CD4-positive, alpha-beta T cell treated with Interleukin-12 subunit alpha and Interleukin-12 subunit beta, for 1 hour (primary cell): ENCODE data around the gene EID2.

Source experiments
- DNase-seq: peaks from one replicate; pipeline ENCODE4 v3.0.0-alpha.2; 2020

The EID2 gene

GRCh38 chr19:39500543-39500942 is 39.4 kb downstream of the EID2 start:
- no peak for DNase-seq

DNA sequence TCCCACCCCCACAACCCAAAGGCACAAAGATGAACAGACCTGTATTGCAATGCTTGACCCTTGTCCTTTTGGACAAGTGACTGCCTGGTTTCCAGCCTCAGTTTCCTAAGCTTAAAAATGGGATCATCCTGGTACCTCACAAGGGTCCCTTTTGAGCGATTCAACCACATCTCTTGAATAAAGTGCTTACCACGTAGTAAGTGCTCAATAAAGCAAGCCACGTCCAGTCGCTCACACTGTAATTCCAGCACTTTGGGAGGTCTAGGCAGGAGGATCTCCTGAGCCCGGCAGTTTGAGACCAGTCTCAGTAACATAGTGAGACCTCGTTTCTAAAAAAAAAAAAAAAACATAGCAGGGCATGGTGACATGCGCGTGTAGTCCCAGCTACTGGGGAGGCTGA is 40.0 kb downstream of the EID2 start:
- DNase-seq = no peak

GRCh38 chr19:39498798-39499642 is 40.9 kb downstream of the EID2 start, which contains the start of gene DLL3:
Gene DLL3, plus strand, starts transcription at chr19:39498947. Its CDS starts 28 bp downstream, at chr19:39498975.
- DNase-seq = no peak

GRCh38 chr19:39497996-39498797 is 41.8 kb downstream of the EID2 start:
- DNase-seq = no peak

GRCh38 chr19:39497701-39497995 is 42.3 kb downstream of the EID2 start:
- no peak for DNase-seq

GRCh38 chr19:39496063-39496462 is 43.9 kb downstream of the EID2 start:
- no peak for DNase-seq

DNA sequence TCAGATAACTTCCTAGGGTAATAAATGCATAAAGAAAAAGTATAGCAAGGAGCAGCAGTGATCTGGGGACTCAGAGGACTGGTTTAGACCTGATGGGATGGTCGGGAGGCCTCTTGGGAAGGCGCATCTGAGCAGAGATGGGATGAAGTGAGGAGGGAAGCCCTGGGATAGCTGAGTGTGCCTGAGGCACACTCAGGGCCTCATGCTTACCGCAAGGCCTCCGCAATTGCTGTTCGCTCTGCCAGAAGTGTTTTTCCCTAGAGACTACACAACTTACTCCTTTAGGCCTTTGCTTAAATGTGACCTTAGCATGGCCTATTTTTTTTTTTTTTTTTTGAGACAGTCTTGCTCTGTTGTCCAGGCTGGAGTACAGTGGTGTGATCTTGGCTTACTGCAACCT is 45.3 kb downstream of the EID2 start:
- DNase-seq = no peak

GRCh38 chr19:39492788-39493187 is 47.2 kb downstream of the EID2 start:
- no peak for DNase-seq

- no peak for DNase-seq
Observed at GRCh38 chr19:39492225-39492624, 47.7 kb downstream of the EID2 start.

DNA sequence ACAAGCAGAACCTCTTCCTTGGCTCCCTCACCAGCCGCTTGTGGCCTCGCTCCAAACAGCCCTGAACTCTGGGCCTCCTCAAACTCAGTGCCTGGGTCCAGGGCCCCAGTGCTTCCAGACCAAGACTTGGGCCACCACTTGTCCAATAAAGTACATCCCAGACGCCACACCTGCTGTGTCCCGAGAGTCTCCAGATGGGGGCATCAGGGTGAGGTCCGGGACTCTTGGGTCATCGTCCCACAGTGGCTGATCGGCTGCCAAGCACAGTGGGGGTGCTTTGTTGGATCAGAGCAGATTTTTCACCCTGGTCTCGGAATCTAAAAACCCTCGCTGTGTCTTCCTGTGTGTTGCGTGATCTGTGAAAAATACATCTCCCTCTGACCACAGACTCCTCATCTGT is 50.2 kb downstream of the EID2 start:
- no peak for DNase-seq
